NT2/D1 (cell line): ENCODE results near the gene PARP6.

Experiments used
- DNase-seq: peaks from one replicate; pipeline ENCODE4 v3.0.0-alpha.2; 2011; ENCODE audit warnings: low read depth, low spot score
- H3K27me3 ChIP-seq: 2 replicates; pipeline ENCODE4 v1.6.0; 2011; ENCODE audit warnings: mild to moderate bottlenecking; ENCODE audit not compliant: insufficient read length, insufficient read depth
- H3K36me3 ChIP-seq: 2 replicates; pipeline ENCODE4 v1.6.1; 2011; ENCODE audit warnings: mild to moderate bottlenecking, low read length, mixed read lengths; ENCODE audit not compliant: insufficient read depth, insufficient read length
- H3K4me1 ChIP-seq: 2 replicates; pipeline ENCODE4 v1.5.1; 2011; ENCODE audit not compliant: insufficient read depth, insufficient read length
- H3K4me3 ChIP-seq: 2 replicates; pipeline ENCODE4 v1.5.1; 2011; ENCODE audit warnings: low read depth; ENCODE audit not compliant: insufficient read length
- H3K9ac ChIP-seq: 2 replicates; pipeline ENCODE4 v1.6.0; 2011; ENCODE audit warnings: low read depth; ENCODE audit not compliant: insufficient read length
- H3K9me3 ChIP-seq: 2 replicates; pipeline ENCODE4 v1.5.1; 2011; ENCODE audit warnings: mild to moderate bottlenecking, low read length; ENCODE audit not compliant: insufficient read depth
- SUZ12 ChIP-seq: IDR thresholded peaks from 2 replicates; pipeline ENCODE4 v1.6.1; 2011; ENCODE audit not compliant: insufficient read length, insufficient read depth; ENCODE audit errors: extremely low read depth
- YY1 ChIP-seq: IDR thresholded peaks from 2 replicates; pipeline ENCODE4 v1.6.1; 2011; ENCODE audit not compliant: insufficient read length, insufficient read depth
- ZNF274 ChIP-seq: IDR thresholded peaks from 2 replicates; pipeline ENCODE4 v1.6.1; 2011; ENCODE audit warnings: mild to moderate bottlenecking, low read depth, low read length

PARP6 gene

GRCh38 chr15:72192416-72192815 lies 79.9 kb downstream of the PARP6 start:
- Histone ChIP-seq H3K4me3 (no peak overlapping the region), H3K27me3 (peaks cover 17% of the 10 kb centered on the region), H3K9ac (no peak overlapping the region), H3K36me3 (no peaks in the 10 kb centered on the region), H3K4me1 (peaks cover 3% of the 10 kb centered on the region), H3K9me3 (no peaks in the 10 kb centered on the region)
- DNase-seq = no peak
- TF ChIP-seq ZNF274 (no peak), YY1 (no peak), SUZ12 (no peak)
